HG02610 (cell line): Measurements from ENCODE around the gene ADGRG6.
"Not testable (repeated sequence)": the region's sequence is repeated elsewhere in the genome, so short reads cannot be mapped to it uniquely, and the experiment has no call there.

Experiments used
- ATAC-seq: cut with Tn5 transposase; IDR thresholded peaks from one replicate; pipeline ENCODE4 v1.9.1; 2021; ENCODE audit warnings: mild to moderate bottlenecking, moderate library complexity; ENCODE audit not compliant: unreplicated experiment

ADGRG6 gene

GRCh38 chr6:142401838-142402237 is 100.0 kb downstream of the ADGRG6 start:
- no peak for ATAC-seq

GRCh38 chr6:142404751-142405150 is 102.9 kb downstream of the ADGRG6 start:
- no peak for ATAC-seq

GRCh38 chr6:142406131-142406530 is 104.3 kb downstream of the ADGRG6 start:
- ATAC-seq, result no peak

- no peak for ATAC-seq
Measured at GRCh38 chr6:142407685-142408273, 106.0 kb downstream of the ADGRG6 start.

GRCh38 chr6:142408409-142408808 is 106.6 kb downstream of the ADGRG6 start:
- no peak for ATAC-seq

- no peak for ATAC-seq
Measured at GRCh38 chr6:142409794-142410193, 108.0 kb downstream of the ADGRG6 start.

- no peak for ATAC-seq
Measured at GRCh38 chr6:142411145-142411544, 109.3 kb downstream of the ADGRG6 start.

- no peak for ATAC-seq
Measured at GRCh38 chr6:142412241-142412640, 110.4 kb downstream of the ADGRG6 start.

GRCh38 chr6:142412658-142413057 is 110.9 kb downstream of the ADGRG6 start:
- no peak for ATAC-seq

- ATAC-seq, result no peak
Measured at GRCh38 chr6:142413111-142413510, 111.3 kb downstream of the ADGRG6 start.

GRCh38 chr6:142414462-142415250 is 112.8 kb downstream of the ADGRG6 start:
- ATAC-seq, result no peak

- no peak for ATAC-seq
Measured at GRCh38 chr6:142416179-142416578, 114.4 kb downstream of the ADGRG6 start.

GRCh38 chr6:142416686-142417085 is 114.9 kb downstream of the ADGRG6 start:
- no peak for ATAC-seq

- no peak for ATAC-seq
Measured at GRCh38 chr6:142417331-142417750, 115.5 kb downstream of the ADGRG6 start.

GRCh38 chr6:142419071-142419470 is 117.3 kb downstream of the ADGRG6 start:
- no peak for ATAC-seq

GRCh38 chr6:142420802-142421201 is 119.0 kb downstream of the ADGRG6 start:
- ATAC-seq, result no peak

- ATAC-seq, result no peak
Measured at GRCh38 chr6:142421285-142422117, 119.7 kb downstream of the ADGRG6 start.

- ATAC-seq, result not testable (repeated sequence)
Measured at GRCh38 chr6:142426444-142427132, 124.8 kb downstream of the ADGRG6 start.

GRCh38 chr6:142428468-142428867 is 126.7 kb downstream of the ADGRG6 start:
- ATAC-seq, result not testable (repeated sequence)

- no peak for ATAC-seq
Measured at GRCh38 chr6:142429195-142429594, 127.4 kb downstream of the ADGRG6 start.

GRCh38 chr6:142433419-142433818 is 131.6 kb downstream of the ADGRG6 start:
- no peak for ATAC-seq
